GM19023 (cell line): Measurements from ENCODE around the gene TMEM271.
"Not testable (repeated sequence)": the region's sequence is repeated elsewhere in the genome, so short reads cannot be mapped to it uniquely, and the experiment has no call there.

Source experiments
- ATAC-seq: cut with Tn5 transposase; IDR thresholded peaks from one replicate; pipeline ENCODE4 v1.9.1; 2021; ENCODE audit warnings: mild to moderate bottlenecking, moderate library complexity; ENCODE audit not compliant: unreplicated experiment

The TMEM271 gene

GRCh38 chr4:566508-567295 is 9.4 kb downstream of the TMEM271 start:
- ATAC-seq: no peak

- no peak for ATAC-seq
Measured at GRCh38 chr4:566035-566434, 10.1 kb downstream of the TMEM271 start.

- ATAC-seq: not testable (repeated sequence)
Measured at GRCh38 chr4:565614-566013, 10.5 kb downstream of the TMEM271 start.

GRCh38 chr4:562458-562857 is 13.6 kb downstream of the TMEM271 start:
- ATAC-seq: not testable (repeated sequence)

GRCh38 chr4:561426-561825 is 14.7 kb downstream of the TMEM271 start:
- ATAC-seq: no peak

GRCh38 chr4:560731-561291 is 15.3 kb downstream of the TMEM271 start:
- ATAC-seq: no peak

- no peak for ATAC-seq
Measured at GRCh38 chr4:560061-560460, 16.0 kb downstream of the TMEM271 start.

GRCh38 chr4:555566-556275 is 20.4 kb downstream of the TMEM271 start:
- ATAC-seq: no peak

GRCh38 chr4:554793-555320 is 21.2 kb downstream of the TMEM271 start:
- not testable (repeated sequence) for ATAC-seq

- no peak for ATAC-seq
Measured at GRCh38 chr4:552019-552418, 24.1 kb downstream of the TMEM271 start.

GRCh38 chr4:550268-550667 is 25.8 kb downstream of the TMEM271 start:
- not testable (repeated sequence) for ATAC-seq

GRCh38 chr4:548976-549375 is 27.1 kb downstream of the TMEM271 start:
- ATAC-seq: no peak

GRCh38 chr4:545612-546011 is 30.5 kb downstream of the TMEM271 start:
- no peak for ATAC-seq

- no peak for ATAC-seq
Measured at GRCh38 chr4:544386-545105, 31.5 kb downstream of the TMEM271 start.

- ATAC-seq: no peak
Measured at GRCh38 chr4:541271-541670, 34.8 kb downstream of the TMEM271 start.

GRCh38 chr4:538542-539142 is 37.5 kb downstream of the TMEM271 start:
- no peak for ATAC-seq

GRCh38 chr4:537436-538264 is 38.4 kb downstream of the TMEM271 start:
- ATAC-seq: no peak

- no peak for ATAC-seq
Measured at GRCh38 chr4:536351-536972, 39.6 kb downstream of the TMEM271 start.

GRCh38 chr4:535924-536281 is 40.2 kb downstream of the TMEM271 start:
- ATAC-seq: no peak
